Measurements from ENCODE around the gene RAPGEF1. TPM values are rescaled to one million over a fixed set of nuclear protein-coding genes. Genes with fewer than 3 reads are reported as not detected.
"Not testable (repeated sequence)": the region's sequence is repeated elsewhere in the genome, so short reads cannot be mapped to it uniquely, and the experiment has no call there.

The RAPGEF1 gene
- total RNA-seq, 4 donors from 2014 or later, result 43.0 to 58.3 (median 51.7) TPM

DNA sequence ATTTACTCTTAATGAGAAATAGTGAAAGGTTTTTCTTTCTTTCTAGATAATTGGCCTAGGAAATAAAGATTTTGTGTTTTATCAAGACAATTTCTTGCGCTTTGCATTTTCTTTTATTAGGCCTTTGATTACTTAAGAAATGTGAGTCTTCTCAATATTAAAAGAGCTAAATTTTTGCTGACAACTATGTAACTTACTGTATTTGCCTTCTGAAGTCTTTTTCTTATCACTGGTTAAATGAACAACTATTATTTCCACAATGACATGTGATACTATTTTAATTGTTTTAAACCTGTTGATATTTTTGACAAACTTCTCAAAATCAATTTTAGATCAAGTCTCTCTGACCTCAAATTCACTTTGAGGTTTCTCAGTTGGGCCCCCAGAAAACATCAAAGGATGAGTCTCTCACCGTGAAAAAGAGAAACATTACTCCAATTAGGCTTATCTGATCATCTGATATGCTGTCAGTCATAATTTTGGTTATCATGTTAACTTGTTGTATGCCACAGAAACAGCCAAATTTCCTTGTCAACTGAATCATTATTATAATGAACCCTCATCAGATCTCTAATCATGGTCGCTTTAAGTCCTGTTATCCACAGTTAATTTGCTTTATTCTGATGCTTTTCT is 48.8 kb downstream of the RAPGEF1 start:
- Histone ChIP-seq H3K27ac (no peak overlapping the region), H3K4me3 (no peak overlapping the region), H3K4me1 (peaks cover 26% of the 10 kb centered on the region), H3K36me3 (no peaks in the 10 kb centered on the region), H3K9me3 (no peaks in the 10 kb centered on the region), H3K27me3 (no peaks in the 10 kb centered on the region)
- TF ChIP-seq, protein P1, sequence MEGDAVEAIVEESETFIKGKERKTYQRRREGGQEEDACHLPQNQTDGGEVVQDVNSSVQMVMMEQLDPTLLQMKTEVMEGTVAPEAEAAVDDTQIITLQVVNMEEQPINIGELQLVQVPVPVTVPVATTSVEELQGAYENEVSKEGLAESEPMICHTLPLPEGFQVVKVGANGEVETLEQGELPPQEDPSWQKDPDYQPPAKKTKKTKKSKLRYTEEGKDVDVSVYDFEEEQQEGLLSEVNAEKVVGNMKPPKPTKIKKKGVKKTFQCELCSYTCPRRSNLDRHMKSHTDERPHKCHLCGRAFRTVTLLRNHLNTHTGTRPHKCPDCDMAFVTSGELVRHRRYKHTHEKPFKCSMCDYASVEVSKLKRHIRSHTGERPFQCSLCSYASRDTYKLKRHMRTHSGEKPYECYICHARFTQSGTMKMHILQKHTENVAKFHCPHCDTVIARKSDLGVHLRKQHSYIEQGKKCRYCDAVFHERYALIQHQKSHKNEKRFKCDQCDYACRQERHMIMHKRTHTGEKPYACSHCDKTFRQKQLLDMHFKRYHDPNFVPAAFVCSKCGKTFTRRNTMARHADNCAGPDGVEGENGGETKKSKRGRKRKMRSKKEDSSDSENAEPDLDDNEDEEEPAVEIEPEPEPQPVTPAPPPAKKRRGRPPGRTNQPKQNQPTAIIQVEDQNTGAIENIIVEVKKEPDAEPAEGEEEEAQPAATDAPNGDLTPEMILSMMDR (IDR thresholded peaks at IDR 0.05), result no peak
- no peak for TF ChIP-seq EP300 (IDR thresholded peaks at IDR 0.05)
- TF ChIP-seq POLR2A (IDR thresholded peaks at IDR 0.05), result no peak
- TF ChIP-seq POLR2AphosphoS5 (IDR thresholded peaks at IDR 0.05), result no peak
- WGBS, result 68% methylated on average over 3 of the region's 3 CpGs
- no peak for DNase-seq (ENCODE audit: low spot score in 2 of 2)

DNA sequence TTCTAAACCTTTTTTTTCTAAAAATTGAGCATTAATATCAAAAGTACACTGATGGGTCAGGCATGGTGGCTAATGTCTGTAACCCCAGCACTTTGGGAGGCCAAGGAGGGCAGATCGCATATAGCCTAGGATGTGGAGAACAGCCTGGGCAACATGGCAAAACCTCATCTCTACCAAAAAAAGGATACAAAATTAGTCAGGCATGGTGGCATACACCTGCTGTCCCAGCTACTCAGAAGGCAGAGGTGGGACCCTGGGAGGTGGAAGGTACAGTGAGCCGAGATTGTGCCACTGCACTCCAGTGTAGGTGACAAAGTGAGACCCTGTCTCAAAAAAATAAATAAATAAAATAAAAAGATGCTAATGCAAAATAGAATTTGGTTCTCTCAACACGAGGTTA is 49.4 kb downstream of the RAPGEF1 start:
- H3K9me3 ChIP-seq, result no peaks in the 10 kb centered on the region
- TF ChIP-seq POLR2A (IDR thresholded peaks at IDR 0.05) (no peak), EP300 (IDR thresholded peaks at IDR 0.05) (no peak), POLR2AphosphoS5 (IDR thresholded peaks at IDR 0.05) (no peak)
- TF ChIP-seq, protein P1 (IDR thresholded peaks at IDR 0.05), result no peak
- no peaks in the 10 kb centered on the region for H3K27me3 ChIP-seq
- H3K36me3 ChIP-seq, result no peaks in the 10 kb centered on the region
- H3K4me3 ChIP-seq, result no peak overlapping the region
- no peak overlapping the region for H3K27ac ChIP-seq
- DNase-seq (ENCODE audit: low spot score in 2 of 2), result no peak
- 85% methylated on average over 3 of the region's 3 CpGs for WGBS
- H3K4me1 ChIP-seq, result peaks cover 26% of the 10 kb centered on the region

DNA sequence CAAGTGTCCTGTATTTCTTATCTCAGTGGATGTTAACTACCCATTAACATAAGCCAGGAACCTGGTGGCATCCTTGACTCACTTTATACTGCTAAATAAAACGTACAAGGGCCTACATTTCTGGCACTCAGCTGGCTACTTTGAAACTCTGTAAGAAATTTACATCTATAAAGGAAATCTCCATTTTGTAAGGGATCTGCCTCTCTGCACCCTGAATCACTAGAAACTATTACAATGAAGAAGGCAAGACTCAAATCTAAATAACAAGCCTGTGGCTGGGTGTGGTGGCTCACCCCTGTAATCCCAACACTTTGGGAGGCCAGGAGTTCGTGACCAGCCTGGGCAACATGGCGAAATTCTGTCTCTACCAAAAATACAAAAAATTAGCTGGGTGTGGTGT is 51.5 kb downstream of the RAPGEF1 start:
- no peaks in the 10 kb centered on the region for H3K36me3 ChIP-seq
- no peaks in the 10 kb centered on the region for H3K9me3 ChIP-seq
- no peak overlapping the region for H3K4me3 ChIP-seq
- TF ChIP-seq, protein P1 (IDR thresholded peaks at IDR 0.05), result no peak
- no peak for TF ChIP-seq POLR2AphosphoS5 (IDR thresholded peaks at IDR 0.05)
- no peak for TF ChIP-seq POLR2A (IDR thresholded peaks at IDR 0.05)
- TF ChIP-seq EP300 (IDR thresholded peaks at IDR 0.05), result no peak
- H3K4me1 ChIP-seq, result peaks cover 23% of the 10 kb centered on the region
- H3K27me3 ChIP-seq, result no peaks in the 10 kb centered on the region
- H3K27ac ChIP-seq, result no peak overlapping the region
- no peak for DNase-seq (ENCODE audit: low spot score in 2 of 2)
- 88% methylated on average over 3 of the region's 3 CpGs for whole genome bisulfite sequencing

DNA sequence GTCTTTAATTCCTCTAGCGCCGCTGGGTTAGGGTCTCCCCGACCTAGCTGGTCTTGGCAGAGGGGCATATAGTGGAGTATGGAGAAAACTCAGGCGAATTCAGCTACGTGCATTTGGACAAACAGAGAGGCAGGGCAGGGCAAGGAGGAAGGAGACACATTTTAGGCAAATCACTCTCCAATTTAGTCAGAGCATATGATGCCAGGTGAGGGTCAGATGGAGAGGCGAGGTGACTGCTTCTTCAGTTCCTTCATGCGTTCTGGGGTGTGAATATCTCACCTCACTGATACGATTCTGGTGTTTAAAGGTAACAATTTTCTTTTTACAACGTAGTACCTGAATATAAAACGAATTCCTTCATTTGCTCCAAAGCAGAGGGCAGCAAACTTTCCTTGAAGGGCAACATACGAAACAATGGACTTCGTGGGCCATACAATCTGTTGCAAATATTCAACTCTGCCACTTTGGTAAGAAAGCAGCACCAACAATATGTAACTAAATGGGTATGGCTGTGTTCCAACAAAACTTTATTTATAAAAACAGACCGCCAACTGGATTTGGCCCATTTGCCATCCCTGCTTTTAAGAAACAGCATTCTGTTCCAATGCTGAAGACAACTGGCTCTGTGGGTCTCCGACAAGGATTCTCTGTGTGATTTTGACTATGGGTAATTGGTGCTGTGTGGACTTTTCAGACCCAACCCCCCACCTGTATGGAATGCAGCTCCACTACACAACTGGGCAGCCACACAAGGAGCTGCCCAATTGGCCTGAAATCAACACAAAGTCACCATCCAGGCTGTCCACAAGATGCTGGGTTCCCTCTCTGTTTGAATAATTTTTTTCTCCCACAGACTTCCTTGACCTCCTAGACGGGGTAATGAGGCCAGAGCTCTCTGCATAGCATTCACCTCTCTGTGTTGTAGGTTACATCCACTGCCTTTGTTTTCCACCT is 53.8 kb downstream of the RAPGEF1 start:
- WGBS, result 94% methylated on average over 15 of the region's 15 CpGs
- no peaks in the 10 kb centered on the region for H3K9me3 ChIP-seq
- no peak overlapping the region for H3K4me3 ChIP-seq
- H3K27ac ChIP-seq, result no peak overlapping the region
- no peaks in the 10 kb centered on the region for H3K27me3 ChIP-seq
- TF ChIP-seq, protein P1 (IDR thresholded peaks at IDR 0.05), result no peak
- TF ChIP-seq EP300 (IDR thresholded peaks at IDR 0.05) (no peak), POLR2A (IDR thresholded peaks at IDR 0.05) (no peak), POLR2AphosphoS5 (IDR thresholded peaks at IDR 0.05) (no peak)
- no peak for DNase-seq (ENCODE audit: low spot score in 2 of 2)
- H3K4me1 ChIP-seq, result peaks cover 13% of the 10 kb centered on the region
- no peaks in the 10 kb centered on the region for H3K36me3 ChIP-seq

DNA sequence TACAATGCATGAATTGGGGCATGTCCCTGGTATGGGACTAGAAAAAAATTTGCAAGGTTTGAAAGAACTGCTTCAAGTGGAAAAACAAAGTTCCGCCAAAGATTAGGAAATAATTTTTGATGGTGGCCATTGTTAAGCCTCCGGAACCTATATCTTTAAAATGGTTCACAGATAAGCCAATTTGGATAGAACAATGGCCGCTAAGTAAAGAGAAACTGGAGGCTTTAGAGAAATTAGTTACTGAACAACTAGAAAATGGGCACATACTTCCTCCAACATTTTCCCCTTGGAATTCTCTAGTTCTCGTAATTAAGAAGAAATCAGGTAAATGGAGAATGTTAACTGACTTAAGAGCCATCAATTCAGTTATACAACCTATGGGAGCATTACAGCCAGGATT is 56.8 kb downstream of the RAPGEF1 start:
- 89% methylated on average over 4 of the region's 4 CpGs for WGBS
- DNase-seq (ENCODE audit: low spot score in 2 of 2); H3K9me3 ChIP-seq; H3K27ac ChIP-seq; H3K4me3 ChIP-seq; H3K36me3 ChIP-seq; H3K27me3 ChIP-seq: not testable (repeated sequence)
- H3K4me1 ChIP-seq, result peaks cover 34% of the 10 kb centered on the region
